NCI-H82 treated with DMSO at 0.1 percent for 48 hours (cell line): Measurements from ENCODE around the gene MCM3AP.

ENCODE experiments used
- DNase-seq: peaks from one replicate; lab custom pipeline; 2025; ENCODE audit not compliant: unreplicated experiment; lab: John Stamatoyannopoulos, UW

The MCM3AP gene

GRCh38 chr21:46220275-46220810 is 65.1 kb downstream of the MCM3AP start:
- no peak for DNase-seq

GRCh38 chr21:46219591-46220239 is 65.7 kb downstream of the MCM3AP start:
- DNase-seq = no peak

DNA sequence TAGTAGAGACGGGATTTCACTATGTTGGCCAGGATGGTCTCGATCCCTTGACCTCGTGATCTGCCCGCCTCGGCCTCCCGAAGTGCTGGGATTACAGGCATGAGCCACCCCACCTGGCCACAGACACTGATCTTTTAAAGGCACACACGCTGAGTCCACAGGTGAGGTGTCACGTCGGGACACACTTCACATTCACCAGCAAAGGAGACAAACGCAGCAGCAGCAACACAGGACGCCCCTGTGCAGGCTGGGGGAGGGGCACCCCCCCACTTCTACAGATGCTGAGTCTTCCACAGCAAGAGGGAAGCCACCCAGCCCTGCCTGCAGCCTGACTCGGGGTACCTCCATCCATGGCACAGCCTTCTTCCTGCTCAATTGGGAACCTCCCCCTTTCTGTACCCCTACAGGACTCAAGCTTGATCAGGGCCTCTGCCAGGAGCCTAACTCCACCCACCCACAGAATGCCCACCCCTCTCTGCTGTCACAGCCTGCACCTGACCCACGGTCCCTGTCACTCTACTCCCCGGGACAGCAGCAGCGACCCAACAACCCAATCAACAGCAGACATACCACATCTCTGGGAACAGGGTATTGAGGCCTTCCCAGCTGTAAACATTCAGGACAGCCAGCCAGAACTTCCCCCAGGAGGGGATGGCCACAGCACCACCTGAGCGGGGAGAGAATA is 66.4 kb downstream of the MCM3AP start:
- no peak for DNase-seq

DNA sequence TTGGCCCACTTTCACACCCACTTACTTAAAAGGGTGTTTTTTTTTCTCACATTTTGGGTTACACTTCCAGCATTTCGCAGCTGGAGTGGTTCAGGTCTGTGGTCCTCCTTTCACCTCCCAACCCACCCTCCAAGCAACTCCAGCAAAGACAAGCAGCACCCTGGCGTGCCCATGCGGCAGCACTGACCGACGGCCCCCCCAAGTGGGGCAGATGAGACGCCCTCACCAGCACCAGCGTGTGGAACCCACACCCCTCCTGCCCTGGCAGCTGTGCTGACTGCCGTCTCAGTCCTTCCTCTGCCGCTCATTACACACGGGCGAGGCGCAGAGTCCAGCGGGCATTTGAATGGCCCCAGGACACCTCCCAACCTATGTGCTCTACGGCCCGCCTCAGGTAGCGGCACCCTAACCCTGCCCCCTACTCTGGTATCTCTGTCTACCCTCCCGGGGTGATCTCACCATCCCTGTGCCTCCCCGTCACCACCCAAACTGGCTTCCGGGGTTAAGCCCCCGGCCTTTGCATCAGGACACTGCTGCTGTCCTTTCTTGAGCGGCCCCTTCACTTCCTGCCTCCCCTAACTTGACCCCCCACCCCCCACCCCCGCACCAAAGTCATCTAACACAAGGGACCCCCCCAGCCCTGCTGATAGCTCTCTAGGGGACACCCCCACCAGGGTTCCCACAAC is 67.8 kb downstream of the MCM3AP start:
- DNase-seq = no peak

DNA sequence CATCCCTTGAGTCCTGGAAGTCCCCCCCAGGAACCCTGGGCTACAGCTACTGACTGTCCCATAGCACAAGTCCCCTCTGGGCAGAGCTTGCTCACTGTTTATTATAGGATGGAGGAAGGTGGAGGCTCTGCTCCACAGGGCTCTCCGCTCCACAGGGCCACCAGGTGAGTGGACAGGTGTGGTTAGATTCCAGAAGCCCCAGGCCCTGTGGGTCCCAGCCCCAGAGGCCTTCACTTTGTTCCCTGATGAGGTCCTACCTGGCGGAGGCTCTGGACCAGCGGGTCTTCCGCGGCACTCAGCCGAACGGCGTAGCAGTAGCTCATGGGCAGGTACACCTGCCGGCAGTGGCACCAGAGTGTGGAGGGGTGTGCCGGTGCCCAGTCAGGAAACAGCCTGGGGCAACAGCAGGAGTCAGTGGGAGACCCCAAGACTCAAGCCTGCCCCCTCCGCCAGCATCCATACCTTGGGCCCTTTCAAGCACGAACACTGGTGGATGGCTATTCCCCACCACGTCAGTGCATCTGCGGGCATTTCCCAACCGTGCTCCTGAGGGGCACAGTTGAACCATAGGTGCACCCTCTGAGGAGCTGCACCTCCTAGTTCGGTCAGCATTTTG is 69.2 kb downstream of the MCM3AP start:
- no peak for DNase-seq

GRCh38 chr21:46215436-46216131 is 69.8 kb downstream of the MCM3AP start:
- DNase-seq = no peak

GRCh38 chr21:46214478-46215340 is 70.7 kb downstream of the MCM3AP start:
- no peak for DNase-seq

- no peak for DNase-seq
Measured at GRCh38 chr21:46213620-46214286, 71.7 kb downstream of the MCM3AP start.

- DNase-seq = no peak
Measured at GRCh38 chr21:46212721-46213484, 72.5 kb downstream of the MCM3AP start.

DNA sequence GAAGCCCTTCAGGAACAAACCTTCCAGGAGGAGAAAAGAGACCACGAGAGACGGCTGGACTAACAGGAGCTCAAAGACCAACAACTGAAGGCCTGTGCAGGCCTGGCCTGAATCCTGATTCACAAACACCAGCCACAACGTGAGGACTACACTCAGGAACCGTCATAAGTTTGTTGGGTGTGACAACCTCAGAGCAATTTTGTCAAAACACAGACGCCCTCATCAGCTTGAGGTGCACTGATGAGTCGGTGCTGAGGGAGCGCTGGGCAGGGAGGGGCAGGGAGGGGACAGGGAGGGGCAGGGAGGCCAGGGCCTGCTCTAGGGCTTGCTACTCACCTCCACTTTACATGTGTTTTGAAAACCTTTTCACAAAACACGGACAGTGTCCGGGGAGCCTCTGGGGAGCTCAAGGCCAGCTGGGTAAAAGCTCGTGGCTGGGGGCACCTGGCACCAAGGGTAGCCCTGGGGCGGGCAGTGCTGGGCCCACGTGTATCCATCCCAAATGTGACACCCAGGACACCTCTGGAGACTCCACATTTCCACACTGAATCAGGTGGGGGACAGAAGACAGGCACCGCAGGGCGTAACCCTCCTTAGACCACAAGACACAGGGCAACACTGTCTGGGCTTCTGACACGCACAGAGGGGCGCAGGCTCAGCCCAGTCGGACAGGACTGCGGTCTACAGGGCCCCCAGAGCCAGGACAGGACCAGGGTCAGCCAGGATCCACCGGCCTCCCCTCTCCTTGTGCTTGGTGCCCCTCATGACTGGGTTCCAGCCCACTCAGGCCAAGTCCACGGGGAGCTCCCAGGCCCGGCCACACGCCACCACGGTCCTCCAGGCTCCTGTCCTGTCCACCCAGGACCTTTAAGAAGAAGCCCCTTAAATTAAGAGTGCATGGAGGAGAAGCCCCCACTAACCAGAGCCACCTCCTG is 73.4 kb downstream of the MCM3AP start:
- no peak for DNase-seq

DNA sequence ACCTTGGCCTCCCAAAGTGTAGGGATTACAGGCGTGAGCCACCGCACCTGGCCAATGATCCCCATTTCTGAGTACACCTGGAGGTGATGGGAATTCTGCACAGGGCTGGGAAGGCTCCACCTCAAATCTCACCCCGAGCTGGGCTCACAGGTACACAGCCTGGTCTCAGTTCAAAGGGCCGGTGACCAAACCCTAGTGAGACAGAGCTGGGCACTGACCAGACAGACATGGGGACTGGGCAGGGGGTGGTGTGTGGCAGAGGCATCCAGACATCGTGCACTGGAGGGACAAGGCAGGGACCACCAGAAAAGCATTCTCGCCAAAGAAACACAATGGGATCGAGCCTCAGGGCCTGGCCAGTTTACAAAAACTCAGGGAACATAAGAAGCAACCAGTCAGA is 74.0 kb downstream of the MCM3AP start:
- no peak for DNase-seq

DNA sequence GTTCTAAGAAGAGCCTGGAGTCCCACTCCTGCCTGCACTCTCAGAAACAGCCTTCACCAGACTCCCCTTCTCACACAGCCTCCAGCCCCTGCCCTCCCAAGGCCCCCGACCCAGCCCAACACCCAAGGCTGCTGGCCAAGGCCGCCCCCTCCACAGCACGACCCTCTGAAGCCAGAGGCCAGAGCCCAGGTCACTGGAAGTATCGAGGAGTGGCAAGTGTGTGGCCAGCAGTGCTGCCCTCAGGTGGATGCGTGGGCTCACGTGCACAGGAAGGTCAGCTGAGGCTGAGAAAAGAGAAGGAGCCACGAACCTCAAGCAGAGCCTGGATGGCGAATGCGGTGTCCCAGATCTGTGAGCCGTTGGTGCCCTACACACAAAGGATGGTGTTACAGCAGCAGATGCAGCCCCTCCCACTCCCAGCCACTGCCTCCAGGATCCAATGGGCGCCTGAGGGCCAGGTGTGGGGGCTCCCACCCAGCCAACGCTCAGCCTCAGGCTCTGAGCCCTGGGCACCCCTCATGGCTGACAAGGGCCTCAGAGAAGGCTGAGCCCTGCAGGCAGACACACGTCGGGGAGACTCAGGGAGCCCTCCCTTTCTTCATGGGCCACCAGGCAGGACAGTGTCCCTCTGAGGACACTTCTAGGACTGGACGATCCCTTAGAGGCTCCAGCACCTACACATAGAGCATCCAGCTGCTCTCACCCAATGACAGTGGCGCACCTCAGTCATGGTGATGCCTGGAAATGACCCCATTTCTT is 74.9 kb downstream of the MCM3AP start:
- DNase-seq = no peak

DNA sequence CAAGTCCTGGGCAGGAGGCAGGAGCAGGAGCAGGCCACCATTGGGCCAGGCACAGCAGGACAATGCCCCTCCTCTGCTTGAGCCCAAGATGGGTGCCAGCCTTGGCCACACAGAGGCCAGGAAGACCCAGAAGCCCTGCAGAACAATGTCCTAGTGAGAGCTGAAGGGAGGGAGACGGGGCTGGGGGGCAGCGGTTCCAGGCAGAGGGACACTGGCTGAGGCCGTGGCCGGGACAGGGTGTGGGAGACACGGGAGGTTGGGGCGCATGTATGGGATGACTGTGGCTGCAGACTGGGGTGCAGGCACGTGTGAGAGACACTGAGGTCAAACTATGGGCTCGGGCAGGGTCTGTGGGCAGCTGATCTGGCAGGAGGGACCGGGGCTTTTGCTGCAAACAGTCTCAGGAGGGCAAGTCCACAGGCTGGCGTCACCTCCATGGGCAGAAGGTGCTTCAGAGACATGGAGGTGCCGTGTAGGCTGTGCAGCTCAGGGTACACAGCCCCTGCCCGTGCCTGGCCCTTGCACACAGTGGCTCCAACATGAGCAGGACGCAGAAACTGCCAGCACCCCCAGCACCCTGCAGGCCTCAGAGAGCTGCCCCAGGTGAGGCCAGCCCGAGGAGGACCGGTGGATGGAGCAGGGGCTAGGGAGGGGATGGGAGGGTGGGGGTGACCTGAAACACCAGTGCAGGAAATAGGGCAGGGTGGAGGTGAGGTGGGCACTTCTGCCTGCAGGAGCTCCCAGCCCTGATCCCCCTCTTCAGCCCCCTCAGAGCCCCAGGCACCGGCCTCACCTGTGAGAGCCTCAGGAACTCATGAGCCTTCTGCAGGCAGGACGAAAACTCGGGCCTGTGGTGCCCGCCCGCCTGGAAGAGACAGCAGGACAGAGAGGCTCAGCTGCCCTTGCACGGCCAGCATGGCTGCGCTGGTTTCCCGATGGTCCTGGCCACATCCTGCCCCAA is 76.4 kb downstream of the MCM3AP start:
- DNase-seq = no peak

DNA sequence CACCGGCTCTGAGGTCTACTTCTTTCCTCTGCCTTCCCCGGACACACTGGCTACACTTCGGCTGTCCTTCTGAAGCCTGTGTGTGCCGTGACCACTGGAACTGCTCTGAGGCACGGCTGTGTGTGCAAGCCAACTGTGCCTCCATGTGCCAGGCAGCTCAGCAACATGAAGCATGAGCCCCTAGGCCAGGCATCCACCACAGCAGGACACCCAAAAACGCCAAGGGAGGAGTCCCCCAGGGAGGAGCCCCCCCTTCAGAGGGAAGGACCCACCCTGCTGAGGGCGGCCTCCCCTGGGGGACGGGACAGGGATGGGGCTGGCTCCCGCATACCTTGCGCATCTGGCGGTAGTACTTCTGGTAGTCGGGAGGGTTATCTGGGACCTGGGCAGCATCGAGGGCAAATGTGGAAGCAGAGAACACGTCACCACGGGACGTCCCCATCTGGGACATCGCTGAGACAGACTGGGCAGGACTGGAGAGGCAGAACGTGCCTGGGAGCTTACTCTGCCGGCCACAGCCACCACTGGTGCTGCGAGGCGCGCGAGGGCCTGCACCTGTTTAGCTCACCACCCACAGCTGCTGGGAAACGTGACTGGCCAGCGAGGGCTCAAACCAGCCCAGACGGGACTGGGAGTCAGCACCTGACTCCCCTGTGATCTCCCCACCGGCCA is 77.4 kb downstream of the MCM3AP start:
- no peak for DNase-seq
